HEK293 (cell line): Measurements from ENCODE around the gene ESPL1.

Source experiments
- CTCF ChIA-PET: fragments of 350-600 bp; formaldehyde crosslinking; extraction: SDS; loops from one replicate; lab custom pipeline; 2021; ENCODE audit warnings: antibody characterized with exemption; lab: Yijun Ruan, JAX
- POLR2A ChIA-PET: fragments of 300-600 bp; formaldehyde crosslinking; extraction: SDS; loops from one replicate; lab custom pipeline; 2020; ENCODE audit warnings: antibody characterized with exemption, inconsistent platforms; lab: Yijun Ruan, JAX
- H3K27ac ChIP-seq: fragments of 200-500 bp; sonication (Bioruptor generic); 2 replicates; pipeline ENCODE4 v1.5.1; 2014; ENCODE audit warnings: low read depth, low read length, control low read depth, inconsistent platforms; ENCODE audit errors: extremely low read depth
- H3K36me3 ChIP-seq, 2 experiments: fragments of 200-500 bp in 1 of 2; sonication (Bioruptor generic) in 1 of 2; 1 replicate in 1 of 2; 2 replicates in 1 of 2; pipeline ENCODE4 v1.5.1; 2014 to 2017; ENCODE audit warnings: inconsistent platforms in 2 of 2, low read length in 2 of 2; ENCODE audit not compliant: control insufficient read depth in 2 of 2, insufficient read depth in 1 of 2
- H3K4me1 ChIP-seq: fragments of 200-500 bp; sonication (Bioruptor generic); 2 replicates; pipeline ENCODE4 v1.5.1; 2014; ENCODE audit warnings: mild to moderate bottlenecking, low read length, inconsistent platforms; ENCODE audit not compliant: control insufficient read depth, insufficient read depth
- H3K4me3 ChIP-seq: 2 replicates; pipeline ENCODE4 v1.5.1; 2011; ENCODE audit warnings: low read depth, mild to moderate bottlenecking, control low read depth, low read length, moderate library complexity
- H3K9me3 ChIP-seq: fragments of 200-500 bp; sonication (Bioruptor generic); 2 replicates; pipeline ENCODE4 v1.5.1; 2014; ENCODE audit warnings: low read depth, low read length, inconsistent platforms; ENCODE audit not compliant: control insufficient read depth, insufficient read depth
- EGR2 ChIP-seq: fragments of 450-650 bp; formaldehyde crosslinking; IDR thresholded peaks from 2 replicates; pipeline ENCODE4 v1.5.1; 2016; ENCODE audit warnings: low read depth, missing biosample characterization, missing genetic modification characterization
- HOXC10 ChIP-seq: sonication (generic); formaldehyde crosslinking; IDR thresholded peaks from 2 replicates; pipeline ENCODE4 v1.8.1; 2023; ENCODE audit warnings: mild to moderate bottlenecking, missing genetic modification reagents
- PRDM1 ChIP-seq: fragments of 450-650 bp; formaldehyde crosslinking; IDR thresholded peaks from 2 replicates; pipeline ENCODE4; 2016; ENCODE audit warnings: missing biosample characterization, missing genetic modification characterization
- PRDM4 ChIP-seq: fragments of 450-650 bp; formaldehyde crosslinking; IDR thresholded peaks from 2 replicates; pipeline ENCODE4 v1.5.1; 2017; ENCODE audit warnings: missing biosample characterization, missing genetic modification characterization
- SCRT1 ChIP-seq: fragments of 450-650 bp; formaldehyde crosslinking; IDR thresholded peaks from 2 replicates; pipeline ENCODE4 v1.5.1; 2016; ENCODE audit warnings: missing biosample characterization, missing genetic modification characterization, borderline replicate concordance
- SCRT2 ChIP-seq: fragments of 450-650 bp; formaldehyde crosslinking; IDR thresholded peaks from 2 replicates; pipeline ENCODE4 v1.5.1; 2016; ENCODE audit warnings: missing biosample characterization, missing genetic modification characterization
- TCF7L2 ChIP-seq: IDR thresholded peaks from 2 replicates; pipeline ENCODE4 v1.6.1; 2011; ENCODE audit warnings: low read depth, mild to moderate bottlenecking, inconsistent platforms, low read length, moderate library complexity, borderline replicate concordance
- ZBTB21 ChIP-seq: fragments of 450-650 bp; formaldehyde crosslinking; IDR thresholded peaks from 2 replicates; pipeline ENCODE4 v1.5.1; 2017; ENCODE audit warnings: missing biosample characterization, missing genetic modification characterization
- ZBTB8A ChIP-seq: fragments of 450-650 bp; formaldehyde crosslinking; IDR thresholded peaks from 2 replicates; pipeline ENCODE4 v1.5.1; 2016; ENCODE audit warnings: missing biosample characterization, missing genetic modification characterization
- ZFHX2 ChIP-seq: fragments of 450-650 bp; formaldehyde crosslinking; conservative IDR thresholded peaks from 2 replicates; pipeline ENCODE4 v1.5.1; 2016; ENCODE audit warnings: missing biosample characterization, missing genetic modification characterization
- ZIC2 ChIP-seq: fragments of 450-650 bp; formaldehyde crosslinking; IDR thresholded peaks from 2 replicates; pipeline ENCODE4 v1.5.1; 2016; ENCODE audit warnings: missing biosample characterization, missing genetic modification characterization
- ZNF140 ChIP-seq: fragments of 450-650 bp; formaldehyde crosslinking; IDR thresholded peaks from 2 replicates; pipeline ENCODE4 v1.5.1; 2016; ENCODE audit warnings: missing biosample characterization, missing genetic modification characterization
- ZNF354C ChIP-seq: fragments of 450-650 bp; formaldehyde crosslinking; IDR thresholded peaks from 2 replicates; pipeline ENCODE4 v1.5.1; 2016; ENCODE audit warnings: missing biosample characterization, missing genetic modification characterization, low read depth, borderline replicate concordance
- ZNF560 ChIP-seq: fragments of 450-650 bp; formaldehyde crosslinking; IDR thresholded peaks from 2 replicates; pipeline ENCODE4 v1.5.1; 2017; ENCODE audit warnings: missing biosample characterization, missing genetic modification characterization, borderline replicate concordance
- ZNF580 ChIP-seq: fragments of 450-650 bp; formaldehyde crosslinking; IDR thresholded peaks from 2 replicates; pipeline ENCODE4 v1.5.1; 2016; ENCODE audit warnings: missing biosample characterization, missing genetic modification characterization
- ZNF596 ChIP-seq: fragments of 450-650 bp; IDR thresholded peaks from 2 replicates; pipeline ENCODE4 v1.5.0; 2018; ENCODE audit warnings: missing biosample characterization, mild to moderate bottlenecking, missing genetic modification characterization, moderate library complexity
- ZNF623 ChIP-seq: fragments of 450-650 bp; formaldehyde crosslinking; IDR thresholded peaks from 2 replicates; pipeline ENCODE4 v1.5.1; 2016; ENCODE audit warnings: missing biosample characterization, missing genetic modification characterization
- ZNF629 ChIP-seq: fragments of 450-650 bp; formaldehyde crosslinking; IDR thresholded peaks from 2 replicates; pipeline ENCODE4 v1.5.1; 2017; ENCODE audit warnings: missing biosample characterization, missing genetic modification characterization
- ZNF654 ChIP-seq: fragments of 450-650 bp; formaldehyde crosslinking; IDR thresholded peaks from 2 replicates; pipeline ENCODE4 v1.5.1; 2016; ENCODE audit warnings: low read depth, missing biosample characterization, missing genetic modification characterization
- ZNF658 ChIP-seq: fragments of 450-650 bp; formaldehyde crosslinking; IDR thresholded peaks from 2 replicates; pipeline ENCODE4; 2016; ENCODE audit warnings: missing biosample characterization, missing genetic modification characterization
- ZNF664 ChIP-seq: fragments of 450-650 bp; formaldehyde crosslinking; IDR thresholded peaks from 2 replicates; pipeline ENCODE4 v1.5.1; 2016; ENCODE audit warnings: missing biosample characterization, missing genetic modification characterization
- TF ChIP-seq, protein P1 (sequence below): fragments of 450-650 bp; formaldehyde crosslinking; IDR thresholded peaks from 2 replicates; pipeline ENCODE4 v1.5.1; 2016; ENCODE audit warnings: missing biosample characterization, missing genetic modification characterization

The ESPL1 gene

GRCh38 chr12:53235742-53236442 lies 32.2 kb upstream of the ESPL1 start:
- Histone ChIP-seq H3K9me3 (no peaks in the 10 kb centered on the region), H3K4me3 (no peak overlapping the region), H3K4me1 (peaks cover 12% of the 10 kb centered on the region), H3K27ac (no peak overlapping the region), H3K36me3 (no peaks in the 10 kb centered on the region)
- POLR2A ChIA-PET = no interaction called here
- TF ChIP-seq ZNF580 (no peak), EGR2 (tag by site-specific recombination) (peak; percentile 73), ZNF140 (tag by site-specific recombination) (no peak), SCRT2 (peak; percentile 97), ZFHX2 (tag by site-specific recombination) (peak; percentile 72), TCF7L2 (no peak), ZIC2 (tag by site-specific recombination) (peak; percentile 79), ZBTB8A (tag by site-specific recombination) (no peak), SCRT1 (peak; percentile 77; the same call in 1 of the 2 replicates), ZNF623 (tag by site-specific recombination) (peak; percentile 88)
- CTCF ChIA-PET = interaction anchor here (0.7 to 1.3 kb wide), 2 partner anchors 32 to 86 kb away, joined by 3 read pairs; partner anchors contain the start of gene ESPL1

- Histone ChIP-seq H3K4me1 (peaks cover 12% of the 10 kb centered on the region), H3K27ac (no peak overlapping the region), H3K9me3 (no peaks in the 10 kb centered on the region), H3K4me3 (no peak overlapping the region), H3K36me3 (no peaks in the 10 kb centered on the region)
- no peak for TF ChIP-seq ZNF596
- TF ChIP-seq ZBTB21 (tag by site-specific recombination) = no peak
- no peak for TF ChIP-seq HOXC10 (CRISPR knock-in tag)
- TF ChIP-seq ZNF658 (tag by site-specific recombination) = no peak
- TF ChIP-seq ZNF664 (tag by site-specific recombination) = peak; percentile 88
- TF ChIP-seq SCRT2 = 0 out of 2 replicates have a peak, but pooled peaks have one; percentile 6
- TF ChIP-seq, protein P1, sequence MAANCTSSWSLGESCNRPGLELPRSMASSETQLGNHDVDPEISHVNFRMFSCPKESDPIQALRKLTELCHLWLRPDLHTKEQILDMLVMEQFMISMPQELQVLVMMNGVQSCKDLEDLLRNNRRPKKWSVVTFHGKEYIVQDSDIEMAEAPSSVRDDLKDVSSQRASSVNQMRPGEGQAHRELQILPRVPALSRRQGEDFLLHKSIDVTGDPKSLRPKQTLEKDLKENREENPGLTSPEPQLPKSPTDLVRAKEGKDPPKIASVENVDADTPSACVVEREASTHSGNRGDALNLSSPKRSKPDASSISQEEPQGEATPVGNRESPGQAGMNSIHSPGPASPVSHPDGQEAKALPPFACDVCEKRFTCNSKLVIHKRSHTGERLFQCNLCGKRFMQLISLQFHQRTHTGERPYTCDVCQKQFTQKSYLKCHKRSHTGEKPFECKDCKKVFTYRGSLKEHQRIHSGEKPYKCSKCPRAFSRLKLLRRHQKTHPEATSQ (tag by site-specific recombination) = no peak
- no peak for TF ChIP-seq PRDM1
- no peak for TF ChIP-seq ZNF629
- no peak for TF ChIP-seq PRDM4 (tag by site-specific recombination)
- TF ChIP-seq ZNF354C (tag by site-specific recombination) = no peak
- TF ChIP-seq ZNF560 (tag by site-specific recombination) = no peak
- no peak for TF ChIP-seq ZNF654 (tag by site-specific recombination)
- CTCF ChIA-PET = interaction anchor here (0.8 to 1.3 kb wide), 3 partner anchors 12 to 86 kb away, joined by 3 to 5 read pairs (median 3); no protein-coding TSS in a partner anchor
- POLR2A ChIA-PET = no interaction called here
Observed at GRCh38 chr12:53236443-53237111, 31.5 kb upstream of the ESPL1 start.
